SH-SY5Y (cell line): ENCODE measurements around the gene RIMKLA.

Experiments
- GATA2 ChIP-seq: IDR thresholded peaks from 2 replicates; pipeline ENCODE4 v1.6.1; 2011; ENCODE audit warnings: mild to moderate bottlenecking, low read depth, low read length
- GATA3 ChIP-seq: IDR thresholded peaks from 2 replicates; pipeline ENCODE4 v1.6.1; 2011; ENCODE audit warnings: low read depth, mild to moderate bottlenecking, low read length, moderate library complexity

The RIMKLA gene

GRCh38 chr1:42462828-42463763 lies 82.5 kb downstream of the RIMKLA start, which contains the start of gene CCDC30:
Gene CCDC30 (plus strand): TSS chr1:42463286. CDS start chr1:42480552, 17,266 bp downstream.
- TF ChIP-seq GATA3 (no peak), GATA2 (no peak)

DNA sequence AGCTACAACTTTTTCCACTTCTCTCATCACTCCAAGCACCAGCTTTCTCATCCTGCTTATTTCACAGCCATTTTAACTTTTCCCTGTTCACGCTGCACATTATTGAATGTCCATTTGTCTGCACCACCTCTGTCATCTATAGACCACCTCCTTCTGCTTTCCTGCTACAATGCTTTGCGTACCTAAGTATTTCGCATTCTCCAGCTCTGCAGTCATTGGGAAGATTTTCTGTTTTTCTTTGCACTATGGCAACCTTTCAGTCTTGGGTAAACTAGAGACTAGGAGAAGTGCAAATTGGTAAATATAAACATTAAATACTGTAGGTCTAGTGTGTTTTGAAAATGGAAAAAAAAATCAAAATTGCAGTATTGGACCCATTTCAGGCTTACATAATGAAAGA lies 83.3 kb downstream of the RIMKLA start:
- TF ChIP-seq GATA3 (no peak), GATA2 (no peak)

DNA sequence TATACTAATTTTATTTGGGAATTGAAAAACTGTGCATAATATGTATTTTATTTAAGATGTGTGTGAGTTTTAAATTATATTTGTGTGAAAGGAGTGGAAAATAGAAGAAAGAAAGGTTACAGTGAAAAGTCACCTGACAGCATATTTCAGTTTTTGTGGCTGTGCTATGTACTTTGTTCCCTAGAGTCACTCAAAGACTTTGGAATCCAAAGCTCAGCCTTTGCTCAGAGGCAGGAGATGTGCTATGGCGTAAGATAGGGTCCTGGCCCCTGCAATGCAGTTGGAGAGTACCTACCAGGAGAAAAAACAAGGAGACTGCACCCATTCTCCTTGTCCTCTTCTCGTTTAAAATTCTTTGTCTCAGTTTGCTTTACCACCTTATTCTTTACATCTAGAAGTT lies 85.4 kb downstream of the RIMKLA start:
- TF ChIP-seq GATA2 (no peak), GATA3 (no peak)

GRCh38 chr1:42469727-42470126 lies 89.1 kb downstream of the RIMKLA start:
- TF ChIP-seq GATA2, result no peak
- no peak for TF ChIP-seq GATA3
